ENCODE results near the gene NECTIN1. TPM values are rescaled to one million over a fixed set of nuclear protein-coding genes. Genes with fewer than 3 reads are reported as not detected.

NECTIN1 gene
- total RNA-seq, 1 donor from 2014 or later, result 10.4 TPM

GRCh38 chr11:119629834-119630624, 99.0 kb downstream of the NECTIN1 start:
- TF ChIP-seq CTCF (IDR thresholded peaks at IDR 0.05), result no peak
- Histone ChIP-seq H3K9me3 (no peaks in the 10 kb centered on the region), H3K36me3 (no peaks in the 10 kb centered on the region), H3K27me3 (no peaks in the 10 kb centered on the region), H3K4me1 (no peaks in the 10 kb centered on the region), H3K27ac (no peak overlapping the region), H3K4me3 (no peak overlapping the region)
- DNase-seq (no peak), ATAC-seq (no peak)
- intact Hi-C loops (cut with DNase I), result no loop called here

GRCh38 chr11:119629085-119629484, 99.9 kb downstream of the NECTIN1 start:
- Histone ChIP-seq H3K9me3 (no peaks in the 10 kb centered on the region), H3K27ac (no peak overlapping the region), H3K27me3 (no peaks in the 10 kb centered on the region), H3K36me3 (no peaks in the 10 kb centered on the region), H3K4me1 (no peaks in the 10 kb centered on the region), H3K4me3 (no peak overlapping the region)
- no peak for TF ChIP-seq CTCF (IDR thresholded peaks at IDR 0.05)
- ATAC-seq, result no peak
- no peak for DNase-seq
- intact Hi-C loops (cut with DNase I), result no loop called here

GRCh38 chr11:119627286-119627685, 101.7 kb downstream of the NECTIN1 start:
- Histone ChIP-seq H3K9me3 (no peaks in the 10 kb centered on the region), H3K4me1 (no peaks in the 10 kb centered on the region), H3K27me3 (no peaks in the 10 kb centered on the region), H3K4me3 (no peak overlapping the region), H3K27ac (no peak overlapping the region), H3K36me3 (no peaks in the 10 kb centered on the region)
- no peak for TF ChIP-seq CTCF (IDR thresholded peaks at IDR 0.05)
- DNase-seq (no peak), ATAC-seq (no peak)
- intact Hi-C loops (cut with DNase I), result no loop called here

GRCh38 chr11:119626871-119627270, 102.1 kb downstream of the NECTIN1 start:
- Histone ChIP-seq H3K36me3 (no peaks in the 10 kb centered on the region), H3K4me3 (no peak overlapping the region), H3K4me1 (no peaks in the 10 kb centered on the region), H3K9me3 (no peaks in the 10 kb centered on the region), H3K27me3 (no peaks in the 10 kb centered on the region), H3K27ac (no peak overlapping the region)
- ATAC-seq, result no peak
- DNase-seq, result no peak
- TF ChIP-seq CTCF (IDR thresholded peaks at IDR 0.05), result no peak
- intact Hi-C loops (cut with DNase I), result no loop called here

- Histone ChIP-seq H3K9me3 (no peaks in the 10 kb centered on the region), H3K27me3 (no peaks in the 10 kb centered on the region), H3K4me1 (no peaks in the 10 kb centered on the region), H3K4me3 (no peak overlapping the region), H3K36me3 (no peaks in the 10 kb centered on the region), H3K27ac (no peak overlapping the region)
- intact Hi-C loops (cut with DNase I), result no loop called here
- no peak for DNase-seq
- TF ChIP-seq CTCF (IDR thresholded peaks at IDR 0.05), result no peak
- no peak for ATAC-seq
Observed at GRCh38 chr11:119626197-119626841, 102.7 kb downstream of the NECTIN1 start.
